AG04450 (cell line): ENCODE measurements around the gene SCUBE2. TPM values are rescaled to one million over a fixed set of nuclear protein-coding genes. Genes with fewer than 3 reads are reported as not detected.
"Not testable (repeated sequence)": the region's sequence is repeated elsewhere in the genome, so short reads cannot be mapped to it uniquely, and the experiment has no call there.

Experiments
- CTCF ChIA-PET: fragments of 300-600, 350-600 bp; formaldehyde crosslinking; extraction: SDS; loops from one replicate; lab custom pipeline; 2022; ENCODE audit warnings: antibody characterized with exemption, inconsistent platforms; lab: Charles Lee
- POLR2A ChIA-PET: fragments of 350-600 bp; formaldehyde crosslinking; extraction: SDS; loops from one replicate; lab custom pipeline; 2021; ENCODE audit warnings: antibody characterized with exemption, inconsistent platforms; lab: Yijun Ruan, JAX
- DNase-seq: peaks from one replicate; pipeline ENCODE4 v3.0.0-alpha.2; 2011; ENCODE audit warnings: low read depth, low spot score
- H3K27ac ChIP-seq: one replicate; pipeline ENCODE4 v1.5.1; 2012; ENCODE audit warnings: low read depth, low read length, control low read depth
- H3K27me3 ChIP-seq: one replicate; pipeline ENCODE4 v1.6.0; 2012; ENCODE audit warnings: low read length; ENCODE audit not compliant: control insufficient read depth, insufficient read depth
- H3K4me3 ChIP-seq: 2 replicates; pipeline ENCODE4 v1.5.1; 2011; ENCODE audit warnings: mild to moderate bottlenecking, low read depth, low read length, control low read depth
- H3K9me3 ChIP-seq: 2 replicates; pipeline ENCODE4 v1.5.1; 2012; ENCODE audit warnings: low read length; ENCODE audit not compliant: control insufficient read depth, insufficient read depth
- CTCF ChIP-seq: IDR thresholded peaks from 2 replicates; pipeline ENCODE4 v1.5.1; 2011; ENCODE audit warnings: low read depth, low read length, control low read depth, inconsistent platforms
- polyA plus RNA-seq: library from polyadenylated mRNA; depleted of rRNA; stranded (reverse); fragments of >200 nt; gene quantifications from 2 replicates; pipeline ENCODE4 v1.2.3, GENCODE V29; 2011

The SCUBE2 gene
- polyA plus RNA-seq, 1 experiment: 1.3 TPM

GRCh38 chr11:8985462-8985861 lies 105.9 kb downstream of the SCUBE2 start:
- DNase-seq: no peak
- H3K9me3 ChIP-seq: no peaks in the 10 kb centered on the region
- H3K4me3 ChIP-seq: no peak overlapping the region
- TF ChIP-seq CTCF: no peak
- POLR2A ChIA-PET: no interaction called here
- H3K27ac ChIP-seq: no peak overlapping the region
- CTCF ChIA-PET: interaction anchor here (1.0 kb wide), 1 partner anchor 152 kb away, joined by 7 read pairs; no protein-coding TSS in a partner anchor
- no peaks in the 10 kb centered on the region for H3K27me3 ChIP-seq

DNA sequence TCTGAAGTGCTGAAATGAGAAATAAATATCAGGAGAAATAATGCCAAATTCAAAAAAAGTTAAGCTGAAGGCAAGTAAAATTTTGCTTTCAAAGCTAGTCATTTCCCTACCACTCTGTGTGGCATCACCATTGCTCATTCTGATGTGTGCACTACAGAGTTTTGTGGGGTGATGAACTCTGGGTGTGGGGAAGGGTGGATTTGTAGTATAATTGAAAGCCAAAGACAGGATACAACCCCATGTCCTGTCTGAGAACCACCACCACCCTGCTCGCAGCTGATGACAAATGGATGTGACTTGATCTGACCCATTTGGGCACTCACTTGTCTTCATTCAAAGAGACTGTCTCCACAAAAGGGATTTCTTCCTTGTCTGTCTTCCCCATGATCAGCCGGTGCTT lies 107.8 kb downstream of the SCUBE2 start:
- no peaks in the 10 kb centered on the region for H3K9me3 ChIP-seq
- no peak overlapping the region for H3K27ac ChIP-seq
- POLR2A ChIA-PET: no interaction called here
- no peak for DNase-seq
- no peak overlapping the region for H3K4me3 ChIP-seq
- CTCF ChIA-PET: interaction anchor here (0.6 kb wide), 1 partner anchor 40 kb away, joined by 5 read pairs; no protein-coding TSS in a partner anchor
- no peak for TF ChIP-seq CTCF
- no peaks in the 10 kb centered on the region for H3K27me3 ChIP-seq

GRCh38 chr11:8980485-8980884 lies 110.9 kb downstream of the SCUBE2 start:
- Histone ChIP-seq H3K27me3 (no peaks in the 10 kb centered on the region), H3K4me3 (no peak overlapping the region), H3K9me3 (no peaks in the 10 kb centered on the region), H3K27ac (no peak overlapping the region)
- POLR2A ChIA-PET: no interaction called here
- CTCF ChIA-PET: interaction anchor here (1.2 kb wide), 1 partner anchor 157 kb away, joined by 7 read pairs; no protein-coding TSS in a partner anchor
- DNase-seq: no peak
- no peak for TF ChIP-seq CTCF

GRCh38 chr11:8979365-8979764 lies 112.0 kb downstream of the SCUBE2 start:
- H3K27ac ChIP-seq, H3K27me3 ChIP-seq, DNase-seq, H3K9me3 ChIP-seq, POLR2A ChIA-PET, H3K4me3 ChIP-seq: not testable (repeated sequence)
- CTCF ChIA-PET: interaction anchor here (1.2 kb wide), 1 partner anchor 158 kb away, joined by 7 read pairs; no protein-coding TSS in a partner anchor

DNA sequence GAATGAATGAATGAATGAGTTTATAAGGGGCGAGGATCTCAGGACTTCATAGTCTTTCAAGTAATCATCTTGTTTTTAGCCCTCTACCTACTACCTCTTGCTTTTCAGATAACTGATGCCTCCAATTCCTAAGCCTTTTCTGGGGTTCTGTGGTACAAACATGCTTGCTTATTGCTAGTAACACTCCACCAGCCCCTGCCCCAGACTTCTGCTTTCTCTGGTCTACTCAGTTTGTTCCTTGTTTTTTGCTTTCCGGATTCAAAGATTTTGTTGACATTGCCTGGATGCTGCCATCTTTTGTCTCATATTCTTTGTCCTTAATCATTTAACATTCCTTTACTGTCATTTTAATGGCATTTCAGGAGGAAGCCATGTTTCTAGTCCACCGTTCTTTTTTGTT lies 118.3 kb downstream of the SCUBE2 start:
- H3K9me3 ChIP-seq: no peaks in the 10 kb centered on the region
- CTCF ChIA-PET: no interaction called here
- H3K27ac ChIP-seq: no peak overlapping the region
- DNase-seq: no peak
- no peak overlapping the region for H3K4me3 ChIP-seq
- H3K27me3 ChIP-seq: no peaks in the 10 kb centered on the region
- no peak for TF ChIP-seq CTCF
- POLR2A ChIA-PET: no interaction called here
